ENCODE data around the gene GET4. TPM values are rescaled to one million over a fixed set of nuclear protein-coding genes. Genes with fewer than 3 reads are reported as not detected.

Gene GET4
- total and polyA plus RNA-seq, 10 of the 15 experiments (the other 5 are each of a cell fraction or from before 2014, with no cell fraction given): 0.66 to 73.8 (median 34.0) TPM

GRCh38 chr7:925601-926000 lies 49.2 kb downstream of the GET4 start:
- Histone ChIP-seq H3K9me3 (replicated peaks; ENCODE audit: control insufficient read depth, insufficient read depth, low read length) (no peaks in the 10 kb centered on the region; the same call in 2 of the 3 replicates), H3K9ac (ENCODE audit: control insufficient read depth, insufficient read depth, low read length) (peak overlapping the region; percentile 39; the same call in 1 of the 2 replicates), H3K4me3 (no peak overlapping the region), H3K79me2 (ENCODE audit: control insufficient read depth, insufficient read depth, low read length) (peaks cover 11% of the 10 kb centered on the region), H3K4me1 (ENCODE audit: control insufficient read depth, insufficient read depth, low read length) (peaks cover 68% of the 10 kb centered on the region), H4K20me1 (ENCODE audit: control insufficient read depth, insufficient read depth) (no peaks in the 10 kb centered on the region), H3K27me3 (replicated peaks in 1 of 2; ENCODE audit: control insufficient read depth in 2 of 2, insufficient read depth in 2 of 2, low read length in 1 of 2) (no peaks in the 10 kb centered on the region), H3K4me2 (ENCODE audit: control insufficient read depth, insufficient read depth) (peak overlapping the region; percentile 59; the same call in 1 of the 2 replicates), H3K36me3 (ENCODE audit: control insufficient read depth in 2 of 2, insufficient read depth in 2 of 2, low read length in 1 of 2) (peaks cover 0 to 3% of the 10 kb centered on the region in 2 experiments; a peak in 2 of 4 replicates), H3K27ac (ENCODE audit: control insufficient read depth, insufficient read depth) (peak overlapping the region; percentile 53), H2AFZ (ENCODE audit: control insufficient read depth, low read depth, low read length) (no peak overlapping the region)
- intact Hi-C loops (cut with micrococcal nuclease; ENCODE audit: unreplicated experiment): no loop called here
- no TSS peak for BruUV-seq (replicated peaks)
- WGBS (ENCODE audit: insufficient coverage, insufficient replicate concordance, low lambda C conversion rate, missing lambda C conversion rate): 28% methylated on average over 16 of the region's 18 CpGs
- FAIRE-seq: no peak
- POLR2A ChIA-PET: interaction anchor here (0.5 to 0.6 kb wide), 2 partner anchors 34 to 107 kb away, joined by 5 to 6 read pairs; no protein-coding TSS in a partner anchor
- DNase-seq (ENCODE audit: low read depth, low spot score): no peak
- SMC1A ChIA-PET (ENCODE audit: uncharacterized antibody, unreplicated experiment): interaction anchor here (1.4 kb wide), 1 partner anchor 25 kb away, joined by 12 read pairs; no protein-coding TSS in a partner anchor
- RAD21 ChIA-PET (ENCODE audit: unreplicated experiment): interaction anchor here (1.1 to 1.5 kb wide), 5 partner anchors 22 to 53 kb away, joined by 3 to 7 read pairs (median 4); no protein-coding TSS in a partner anchor
- CTCF ChIA-PET: interaction anchor here (1.0 kb wide), 1 partner anchor 27 kb away, joined by 3 read pairs; no protein-coding TSS in a partner anchor
- TF ChIP-seq NR2F1 (conservative IDR thresholded peaks at IDR 0.05): no peak
- TF ChIP-seq NFYA (IDR thresholded peaks at IDR 0.05; ENCODE audit: borderline replicate concordance, low read depth, low read length): no peak
- TF ChIP-seq BRCA1 (IDR thresholded peaks at IDR 0.05; ENCODE audit: low read depth, low read length): no peak
- no peak for TF ChIP-seq CEBPB (IDR thresholded peaks at IDR 0.05; ENCODE audit: borderline replicate concordance in 1 of 2, low read depth in 2 of 2, low read length in 2 of 2)
- no peak for TF ChIP-seq STAT1 (conservative IDR thresholded peaks at IDR 0.05)
- TF ChIP-seq GABPA (IDR thresholded peaks at IDR 0.05; ENCODE audit: low read depth): no peak
- TF ChIP-seq ZNF207 (IDR thresholded peaks at IDR 0.05; ENCODE audit: borderline replicate concordance): no peak
- no peak for TF ChIP-seq TARDBP (IDR thresholded peaks at IDR 0.05; ENCODE audit: borderline replicate concordance)
- TF ChIP-seq GATAD2B (conservative IDR thresholded peaks at IDR 0.05; ENCODE audit: low read depth): 0 out of 2 replicates have a peak, but pooled peaks have one; percentile 42
- TF ChIP-seq ZSCAN29 (IDR thresholded peaks at IDR 0.05): no peak
- no peak for TF ChIP-seq EGR1 (IDR thresholded peaks at IDR 0.05; ENCODE audit: borderline replicate concordance in 1 of 2, low read depth in 2 of 2, low read length in 2 of 2)
- TF ChIP-seq LARP7 (IDR thresholded peaks at IDR 0.05): 0 out of 2 replicates have a peak, but pooled peaks have one; percentile 43
- no peak for TF ChIP-seq ATF2 (IDR thresholded peaks at IDR 0.05; ENCODE audit: low read length)
- no peak for TF ChIP-seq E2F8 (IDR thresholded peaks at IDR 0.05; ENCODE audit: low read depth, partially characterized antibody)
- TF ChIP-seq RELA (IDR thresholded peaks at IDR 0.05; ENCODE audit: borderline replicate concordance, partially characterized antibody): no peak
- TF ChIP-seq ZBTB4 (CRISPR knock-in tag; IDR thresholded peaks at IDR 0.05): no peak
- in situ Hi-C loops (cut with MboI): no loop called here
- ATAC-seq: no peak
